TTC549 (cell line): ENCODE measurements around the gene DNAH11.
"Not testable (repeated sequence)": the region's sequence is repeated elsewhere in the genome, so short reads cannot be mapped to it uniquely, and the experiment has no call there.

Experiments used
- FAIRE-seq: peaks from 2 replicates; lab custom pipeline; 2012; peaks lifted over from hg19 to GRCh38; lab: Jason Lieb, UNC

DNAH11 gene

GRCh38 chr7:21542891-21543527 is at the start of gene DNAH11:
DNAH11 (plus strand) TSS chr7:21543039; CDS start chr7:21543246, 207 bp downstream.
- FAIRE-seq = no peak

DNA sequence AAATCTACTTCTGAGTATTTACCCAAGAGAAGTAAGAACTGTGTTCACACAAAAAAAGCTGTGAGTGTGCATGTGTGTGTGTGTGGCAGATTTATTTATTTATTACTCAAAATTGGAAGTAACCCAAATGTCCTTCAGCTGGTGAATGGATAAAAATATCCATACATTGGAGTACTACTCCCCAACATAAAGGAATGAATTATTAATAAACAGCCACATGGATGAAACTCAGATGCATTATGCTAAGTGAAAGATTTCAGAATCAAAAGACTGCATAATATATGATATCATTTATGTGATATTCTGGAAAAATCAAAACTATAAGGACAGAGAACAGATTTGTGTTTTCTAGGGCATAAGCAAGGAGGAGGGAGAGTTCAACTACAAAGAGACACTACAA is 47.1 kb upstream of the DNAH11 start:
- no peak for FAIRE-seq

DNA sequence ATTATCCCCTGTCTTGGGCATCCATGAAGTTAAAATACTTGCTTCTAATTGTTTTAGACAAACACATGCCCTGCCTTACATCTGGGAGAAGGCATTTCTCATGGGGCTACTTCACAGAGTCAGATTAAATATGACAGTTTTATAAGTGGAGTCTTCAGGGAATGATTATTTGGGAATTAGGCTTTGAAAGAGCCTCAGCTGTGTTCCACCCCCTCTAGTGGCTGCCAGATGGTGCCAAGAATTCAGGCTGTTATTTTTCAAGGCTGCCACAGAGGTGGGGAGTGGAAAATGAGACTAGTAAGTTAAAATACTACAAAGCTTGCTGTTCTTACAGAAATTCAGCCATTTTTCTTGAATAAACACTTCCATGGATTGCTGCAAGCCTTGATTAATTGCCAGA is 45.8 kb upstream of the DNAH11 start:
- no peak for FAIRE-seq

- no peak for FAIRE-seq
These were observed 42.6 kb upstream of the DNAH11 start for GRCh38 chr7:21500117-21500832.

DNA sequence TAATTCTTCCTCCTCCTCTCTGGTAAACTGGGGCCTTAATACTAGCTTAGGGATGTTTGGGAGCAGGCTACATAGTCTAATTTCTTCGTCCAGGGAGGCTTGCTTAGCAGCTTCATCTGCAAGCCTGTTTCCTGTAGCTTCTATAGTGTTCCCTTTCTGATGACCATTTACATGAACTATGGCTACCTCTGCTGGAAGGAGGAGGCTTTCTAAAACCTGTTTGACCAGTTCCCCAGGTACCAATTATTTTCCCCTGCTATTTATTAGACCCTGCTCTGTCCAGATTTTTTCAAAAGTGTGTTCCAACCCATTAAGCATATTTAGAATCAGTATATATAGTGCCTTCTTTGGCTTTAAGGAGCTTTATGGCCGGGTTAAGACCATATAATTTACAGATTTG is 38.8 kb upstream of the DNAH11 start:
- FAIRE-seq = no peak

- FAIRE-seq = no peak
These were observed 35.1 kb upstream of the DNAH11 start for GRCh38 chr7:21507627-21508343.

DNA sequence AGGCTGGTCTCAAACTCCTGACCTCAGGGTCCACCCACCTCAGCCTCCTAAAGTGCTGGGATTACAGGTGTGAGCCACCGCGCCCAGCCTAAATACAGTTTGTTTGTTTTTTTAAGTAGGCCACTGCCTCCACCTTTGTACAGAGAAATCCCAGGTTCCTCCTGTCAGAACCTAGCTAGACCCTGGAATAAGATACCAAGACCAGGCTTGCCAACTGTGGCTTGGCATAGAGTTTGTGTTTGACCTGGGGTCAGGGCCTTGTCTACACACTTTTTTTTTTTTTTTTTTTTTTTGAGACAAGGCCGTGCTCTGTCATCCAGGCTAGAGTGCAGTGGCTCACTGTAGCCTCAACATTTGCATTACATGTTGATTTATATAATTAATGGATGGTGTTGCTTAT is 34.3 kb upstream of the DNAH11 start:
- FAIRE-seq = no peak

DNA sequence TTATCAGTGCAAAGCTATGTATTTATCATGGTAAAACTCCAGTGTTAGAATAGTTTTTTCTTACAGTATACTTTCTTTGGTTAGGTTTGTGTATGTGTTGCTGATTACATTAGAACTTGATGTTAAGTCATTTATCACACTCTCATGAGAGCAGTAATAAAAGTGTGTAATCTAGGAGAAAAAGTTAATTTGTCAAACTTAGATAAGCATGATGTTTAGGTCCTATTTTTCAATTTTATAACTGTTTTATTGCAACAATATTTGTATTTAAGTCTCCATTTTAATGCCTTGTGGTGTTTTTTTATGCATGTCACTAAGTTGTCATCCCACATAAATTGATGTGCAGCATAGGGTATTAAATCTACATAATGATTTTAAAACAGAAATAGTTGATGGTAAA is 28.8 kb upstream of the DNAH11 start:
- no peak for FAIRE-seq

DNA sequence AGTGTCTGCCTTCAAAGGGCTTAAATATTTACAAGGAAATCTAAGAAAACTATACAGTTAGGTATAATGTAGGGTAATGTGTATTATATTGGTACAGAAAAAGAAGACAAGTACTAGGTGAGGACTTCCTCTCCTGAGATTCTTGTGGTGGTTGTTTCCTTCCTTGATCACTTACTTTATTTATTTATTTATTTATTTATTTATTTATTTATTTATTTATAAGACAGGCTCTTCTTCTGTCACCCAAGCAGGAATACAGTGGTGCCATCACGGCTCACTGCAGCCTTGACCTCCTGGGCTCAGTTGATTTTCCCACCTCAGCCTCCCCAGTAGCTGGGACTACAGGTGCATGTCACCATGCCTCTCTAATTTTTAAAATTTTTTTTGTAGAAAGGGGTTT is 18.2 kb upstream of the DNAH11 start:
- no peak for FAIRE-seq

DNA sequence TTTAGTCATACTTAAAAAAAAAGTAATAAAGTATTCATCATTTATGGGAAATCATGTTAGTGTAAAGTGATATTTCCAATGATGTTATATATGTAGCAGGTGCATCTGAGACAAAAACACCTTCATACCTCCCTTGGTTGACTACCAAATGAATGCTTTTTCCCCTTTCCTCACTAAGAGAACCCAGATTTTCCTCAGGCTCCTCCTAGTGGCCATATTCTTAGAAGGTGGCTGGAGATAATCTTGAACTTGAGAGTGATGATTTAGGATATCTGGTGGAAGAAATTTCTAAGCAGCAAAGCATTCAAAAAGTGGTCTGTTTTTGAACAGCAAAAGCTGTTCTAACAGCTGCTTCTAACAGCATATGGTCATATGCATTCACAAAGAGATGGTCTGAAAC is 16.8 kb upstream of the DNAH11 start:
- no peak for FAIRE-seq

DNA sequence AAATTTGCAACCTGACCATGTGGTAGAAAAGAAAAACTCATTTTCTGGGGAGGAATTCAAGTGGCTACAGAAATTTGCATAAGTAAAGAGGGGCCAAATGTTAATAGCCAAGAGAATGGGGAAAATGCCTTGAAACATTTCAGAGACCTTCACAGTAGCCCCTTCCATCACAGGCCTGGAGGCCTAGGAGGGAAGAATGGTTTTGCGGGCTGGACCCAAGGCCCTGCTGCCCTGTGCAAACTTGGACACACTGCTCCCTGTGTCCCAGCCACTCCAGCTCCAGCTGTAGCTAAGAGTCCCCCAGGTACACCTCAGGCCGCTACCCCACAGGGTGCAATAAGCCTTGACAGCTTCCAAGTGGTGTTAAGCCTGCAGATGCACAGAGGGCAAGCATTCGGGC is 16.4 kb upstream of the DNAH11 start:
- no peak for FAIRE-seq

DNA sequence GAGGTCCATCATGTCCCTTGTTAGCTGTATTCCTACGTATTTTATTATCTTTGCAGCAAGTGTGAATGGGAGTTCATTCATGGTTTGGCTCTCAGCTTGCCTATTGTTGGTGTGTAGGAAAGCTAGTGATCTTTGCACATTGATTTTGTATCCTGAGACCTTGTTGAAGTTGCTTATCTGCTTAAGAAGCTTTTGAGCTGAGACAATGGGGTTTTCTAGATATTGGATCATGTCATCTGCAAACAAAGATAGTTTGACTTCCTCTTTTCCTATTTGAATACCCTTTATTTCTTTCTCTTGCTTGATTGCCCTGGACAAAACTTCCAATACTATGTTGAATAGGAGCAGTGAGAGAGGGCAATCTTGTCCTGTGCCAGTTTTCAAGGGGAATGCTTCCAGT is 10.4 kb upstream of the DNAH11 start:
- FAIRE-seq = not testable (repeated sequence)

DNA sequence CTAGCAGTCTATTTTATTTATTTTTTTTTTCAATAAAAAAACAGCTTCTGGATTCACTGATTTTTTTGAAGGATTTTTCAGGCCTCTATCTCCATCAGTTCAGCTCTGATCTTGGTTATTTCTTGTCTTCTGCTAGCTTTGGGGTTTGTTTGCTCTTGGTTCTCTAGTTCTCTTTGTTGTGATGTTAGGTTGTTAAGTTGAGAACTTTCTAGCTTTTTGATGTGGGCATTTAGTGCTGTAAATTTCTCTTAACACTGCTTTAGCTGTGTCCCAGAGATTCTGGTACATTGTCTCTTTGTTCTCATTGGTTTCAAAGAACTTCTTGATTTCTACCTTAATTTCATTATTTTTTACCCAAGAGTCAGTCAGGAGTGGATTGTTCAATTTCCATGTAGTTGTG is 9.2 kb upstream of the DNAH11 start:
- not testable (repeated sequence) for FAIRE-seq

- FAIRE-seq = not testable (repeated sequence)
These were observed 6.3 kb upstream of the DNAH11 start for GRCh38 chr7:21536445-21537118.

DNA sequence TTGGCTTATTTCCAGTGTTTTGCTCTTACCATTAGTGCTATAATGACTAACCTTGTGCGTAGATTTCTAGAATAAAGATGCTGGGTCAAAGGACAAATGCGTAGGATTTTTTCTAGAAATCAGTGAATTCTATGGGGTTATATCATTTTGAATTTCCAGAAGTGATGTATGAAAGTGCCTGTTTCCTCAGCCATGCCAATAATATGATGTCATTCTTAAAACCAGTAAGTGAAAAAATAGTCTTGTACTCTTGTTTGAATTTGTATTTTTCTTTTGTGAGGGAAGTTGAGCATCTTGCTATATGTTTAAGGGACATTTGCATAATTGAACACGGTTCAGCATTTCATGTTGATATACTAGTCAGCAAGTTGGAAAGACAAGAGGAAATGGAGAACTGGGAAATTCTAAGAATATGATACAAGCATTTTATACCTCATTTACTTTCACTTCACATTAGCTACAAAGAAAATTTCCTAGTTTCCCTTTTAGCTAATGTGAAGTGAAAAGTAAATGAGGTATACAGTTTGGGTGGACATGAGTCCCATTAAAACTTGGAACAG is 3.8 kb upstream of the DNAH11 start:
- no peak for FAIRE-seq

GRCh38 chr7:21543528-21544302 is 876 bp downstream of the DNAH11 start:
- FAIRE-seq = no peak

- no peak for FAIRE-seq
These were observed 1.4 kb downstream of the DNAH11 start for GRCh38 chr7:21544303-21544656.

GRCh38 chr7:21544715-21545114 is 1.9 kb downstream of the DNAH11 start:
- FAIRE-seq = no peak

- FAIRE-seq = no peak
These were observed 4.7 kb downstream of the DNAH11 start for GRCh38 chr7:21547501-21547900.

DNA sequence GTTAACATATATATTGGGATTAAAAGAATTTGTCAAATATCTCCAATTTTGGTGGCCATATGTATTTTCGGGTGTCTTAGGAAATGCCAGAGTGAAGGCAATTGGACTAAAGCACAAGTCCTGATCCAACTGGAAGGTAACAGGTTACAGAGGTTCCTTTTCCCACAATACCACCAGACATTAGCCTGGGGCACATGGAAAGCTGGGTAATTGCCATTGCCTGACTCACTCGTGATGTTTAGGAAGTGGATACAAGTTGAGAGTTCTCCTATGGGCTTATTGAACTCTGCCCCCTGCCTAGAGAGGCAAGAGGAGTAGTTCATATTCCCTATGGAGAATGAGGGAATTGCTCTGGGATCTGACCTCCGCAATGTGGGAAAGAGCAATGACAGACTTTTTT is 5.7 kb downstream of the DNAH11 start:
- no peak for FAIRE-seq

GRCh38 chr7:21550076-21550475 is 7.2 kb downstream of the DNAH11 start:
- FAIRE-seq = no peak
